ENCODE results near the gene NDUFA1.

- no peak for TF ChIP-seq SIN3A (IDR thresholded peaks at IDR 0.05; ENCODE audit: borderline replicate concordance, low read depth, low read length)
- TF ChIP-seq, protein P1, sequence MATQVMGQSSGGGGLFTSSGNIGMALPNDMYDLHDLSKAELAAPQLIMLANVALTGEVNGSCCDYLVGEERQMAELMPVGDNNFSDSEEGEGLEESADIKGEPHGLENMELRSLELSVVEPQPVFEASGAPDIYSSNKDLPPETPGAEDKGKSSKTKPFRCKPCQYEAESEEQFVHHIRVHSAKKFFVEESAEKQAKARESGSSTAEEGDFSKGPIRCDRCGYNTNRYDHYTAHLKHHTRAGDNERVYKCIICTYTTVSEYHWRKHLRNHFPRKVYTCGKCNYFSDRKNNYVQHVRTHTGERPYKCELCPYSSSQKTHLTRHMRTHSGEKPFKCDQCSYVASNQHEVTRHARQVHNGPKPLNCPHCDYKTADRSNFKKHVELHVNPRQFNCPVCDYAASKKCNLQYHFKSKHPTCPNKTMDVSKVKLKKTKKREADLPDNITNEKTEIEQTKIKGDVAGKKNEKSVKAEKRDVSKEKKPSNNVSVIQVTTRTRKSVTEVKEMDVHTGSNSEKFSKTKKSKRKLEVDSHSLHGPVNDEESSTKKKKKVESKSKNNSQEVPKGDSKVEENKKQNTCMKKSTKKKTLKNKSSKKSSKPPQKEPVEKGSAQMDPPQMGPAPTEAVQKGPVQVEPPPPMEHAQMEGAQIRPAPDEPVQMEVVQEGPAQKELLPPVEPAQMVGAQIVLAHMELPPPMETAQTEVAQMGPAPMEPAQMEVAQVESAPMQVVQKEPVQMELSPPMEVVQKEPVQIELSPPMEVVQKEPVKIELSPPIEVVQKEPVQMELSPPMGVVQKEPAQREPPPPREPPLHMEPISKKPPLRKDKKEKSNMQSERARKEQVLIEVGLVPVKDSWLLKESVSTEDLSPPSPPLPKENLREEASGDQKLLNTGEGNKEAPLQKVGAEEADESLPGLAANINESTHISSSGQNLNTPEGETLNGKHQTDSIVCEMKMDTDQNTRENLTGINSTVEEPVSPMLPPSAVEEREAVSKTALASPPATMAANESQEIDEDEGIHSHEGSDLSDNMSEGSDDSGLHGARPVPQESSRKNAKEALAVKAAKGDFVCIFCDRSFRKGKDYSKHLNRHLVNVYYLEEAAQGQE (IDR thresholded peaks at IDR 0.05; ENCODE audit: borderline replicate concordance in 1 of 2, low read depth in 1 of 2, low read length in 2 of 2) = no peak
Measured at GRCh38 chrX:119917877-119918276, 46.2 kb downstream of the NDUFA1 start.

Measured in HepG2 (cell line).